ENCODE measurements around the gene PRKRIP1.
A peak's percentile ranks its signal among the peaks of the same experiment; 100 is the strongest.

Gene PRKRIP1

DNA sequence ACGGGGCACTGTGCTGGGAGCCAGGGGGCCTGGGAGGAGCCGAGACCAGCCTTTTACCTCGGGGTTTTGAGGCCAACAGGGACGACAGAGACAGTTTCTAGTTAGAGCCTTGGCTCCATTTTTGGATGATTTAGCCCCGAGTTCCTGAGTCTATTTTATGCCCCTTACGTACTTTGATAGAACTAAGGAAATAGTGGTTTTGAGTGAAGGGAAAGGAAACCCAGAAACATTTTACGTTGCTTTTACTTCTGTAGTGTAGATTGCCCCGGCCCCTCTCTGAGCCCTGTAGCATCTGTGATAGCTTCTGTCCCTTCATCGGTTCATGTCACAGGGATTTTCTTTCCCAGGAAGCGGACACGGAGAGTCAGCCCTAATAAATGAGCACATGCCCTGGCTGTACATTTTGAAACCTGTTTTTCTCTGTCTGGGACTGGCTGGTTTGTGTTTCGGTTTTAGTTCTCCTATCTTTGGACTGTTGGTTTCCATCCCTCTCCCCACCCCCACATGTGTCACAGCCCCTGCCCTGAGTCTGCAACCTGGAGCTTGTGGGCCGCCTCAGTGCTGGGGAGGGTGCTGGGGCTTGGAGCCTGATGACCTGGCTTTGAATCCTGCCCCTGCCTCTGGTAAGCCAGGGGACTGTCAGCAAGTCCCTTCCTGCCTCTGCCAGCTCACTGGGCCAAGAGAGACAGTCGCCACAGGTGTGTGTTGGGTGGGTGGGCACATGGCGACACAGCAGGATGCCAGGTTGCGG is 30.3 kb downstream of the PRKRIP1 start:
- no peak for DNase-seq (ENCODE audit: extremely low spot score, insufficient read length, low read depth)

DNA sequence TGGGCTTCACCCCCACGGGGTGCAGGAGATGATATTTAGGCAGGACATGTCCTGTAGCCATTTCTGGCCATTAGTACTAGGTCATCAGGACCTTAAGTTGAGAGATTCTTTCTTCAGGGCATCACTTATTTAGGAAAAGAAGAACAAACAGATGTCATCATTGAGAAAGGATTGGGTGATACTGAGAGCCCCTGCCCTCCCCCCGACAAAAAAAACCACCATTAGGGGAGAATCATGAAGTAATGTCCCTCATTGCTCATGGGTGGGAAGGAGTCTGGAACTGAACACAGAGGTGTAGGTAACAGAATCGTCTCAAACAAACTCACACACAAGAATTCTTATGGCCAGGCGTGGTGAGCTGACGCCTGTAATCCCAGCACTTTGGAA is 30.8 kb downstream of the PRKRIP1 start:
- FAIRE-seq (no peak), DNase-seq (ENCODE audit: extremely low spot score, insufficient read length, low read depth) (no peak)

More for the DNA sequence above, 30.3 kb downstream of the PRKRIP1 start:
- FAIRE-seq, result no peak

DNA sequence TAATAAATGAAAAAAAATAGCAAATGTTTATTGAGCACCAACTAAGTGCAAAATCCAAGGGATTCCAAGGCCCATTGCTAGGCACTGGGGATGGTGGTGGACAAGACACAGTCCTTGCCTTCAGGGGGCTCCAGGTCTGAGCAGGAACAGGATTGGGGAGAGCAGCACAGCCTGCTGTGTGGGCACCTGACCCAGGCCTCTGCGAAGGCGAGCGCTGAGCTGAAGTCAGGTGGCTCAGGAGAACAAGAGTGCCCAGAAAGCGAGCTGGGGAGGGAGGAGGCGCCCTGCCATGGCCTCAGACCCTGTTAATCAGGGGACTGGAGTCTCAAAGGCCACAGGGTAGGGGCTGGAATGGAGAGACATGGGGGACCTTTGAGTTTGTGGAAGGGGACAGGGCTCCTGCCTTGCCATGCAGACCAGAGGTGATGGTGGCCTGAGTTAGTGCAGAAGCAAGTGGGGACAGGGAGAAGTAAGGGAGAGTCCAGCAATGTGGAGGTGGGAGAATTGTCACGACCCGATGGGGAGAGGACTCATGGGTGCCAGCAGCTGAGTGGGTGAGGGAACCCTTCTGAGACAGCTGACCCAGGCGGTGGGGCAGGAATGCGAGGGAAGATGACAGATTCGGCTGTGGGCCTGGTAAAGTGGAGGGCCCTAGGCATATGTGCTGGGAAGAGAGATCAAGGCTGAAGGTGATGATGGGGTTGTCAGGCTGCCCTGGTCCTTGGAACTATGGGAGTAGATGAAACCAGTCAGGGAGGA is 33.2 kb downstream of the PRKRIP1 start:
- no peak for FAIRE-seq
- DNase-seq (ENCODE audit: extremely low spot score, insufficient read length, low read depth), result no peak

DNA sequence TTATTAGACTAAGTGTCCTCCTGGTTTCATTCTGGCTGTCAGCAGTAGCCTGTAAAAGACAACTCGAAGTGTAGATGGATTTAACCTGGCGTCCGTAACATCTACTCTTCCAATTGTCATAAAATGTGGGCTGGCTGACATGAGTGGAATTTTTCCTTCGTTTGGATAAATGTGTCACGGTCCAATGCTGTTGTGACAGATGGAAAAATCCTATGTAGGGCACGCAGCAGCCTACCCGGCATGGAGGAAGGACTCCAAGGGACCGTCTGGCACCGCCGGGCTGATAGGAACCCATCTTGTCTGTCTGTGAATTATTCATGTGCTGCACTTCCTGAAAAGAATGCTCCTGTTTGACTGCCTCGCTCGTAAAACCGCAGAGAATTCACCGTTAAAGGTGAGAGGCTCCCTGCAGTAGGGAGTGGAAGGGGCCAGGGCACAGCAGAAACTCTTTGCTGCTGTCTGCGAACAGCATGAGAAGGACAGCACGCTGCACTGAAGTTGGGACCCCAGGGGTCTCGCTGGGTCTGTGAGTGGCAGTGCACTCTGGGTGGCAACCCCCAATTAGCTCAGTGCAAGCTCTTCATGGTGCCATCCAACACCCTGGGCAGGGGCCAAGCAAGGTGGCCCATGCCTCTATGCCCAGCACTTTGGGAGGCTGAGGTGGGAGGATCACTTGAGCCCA is 35.6 kb downstream of the PRKRIP1 start:
- peak; percentile 98 for FAIRE-seq
- DNase-seq (ENCODE audit: extremely low spot score, insufficient read length, low read depth), result no peak

DNA sequence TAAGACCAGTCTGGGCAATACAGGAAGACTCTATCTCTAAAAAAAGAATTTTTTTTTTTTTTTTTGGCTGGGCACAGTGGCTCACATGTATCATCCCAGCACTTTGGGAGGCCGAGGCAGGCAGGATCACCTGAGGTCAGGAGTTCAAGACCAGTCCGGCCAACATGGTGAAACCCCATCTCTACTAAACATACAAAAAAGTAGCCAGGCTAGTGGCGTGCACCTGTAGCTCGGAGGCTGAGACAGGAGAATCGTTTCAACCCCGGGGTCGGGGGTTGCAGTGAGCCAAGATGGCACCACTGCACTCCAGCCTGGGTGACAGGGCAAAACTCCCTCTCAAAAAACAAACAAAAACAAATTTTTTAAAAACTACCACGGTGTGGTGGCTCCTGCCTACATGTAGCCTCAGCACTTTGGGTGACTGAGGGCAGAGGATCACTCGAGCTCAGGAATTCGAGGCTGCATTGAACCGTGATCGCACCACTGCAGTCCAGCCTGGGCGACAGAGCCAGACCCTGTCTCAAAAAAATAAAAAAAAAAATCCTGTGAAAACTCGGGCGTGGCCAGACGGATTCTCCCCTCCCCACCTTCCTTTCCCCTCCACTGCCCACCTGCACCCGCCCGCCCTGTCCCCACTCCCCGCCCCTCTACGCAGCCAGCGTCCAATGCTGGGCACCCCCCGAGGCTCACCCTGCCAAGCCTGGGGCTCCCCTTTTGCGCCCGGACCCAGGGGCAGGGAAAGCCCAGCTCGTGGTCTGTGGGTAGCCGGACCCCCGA is 36.5 kb downstream of the PRKRIP1 start:
- DNase-seq (ENCODE audit: extremely low spot score, insufficient read length, low read depth) (no peak), FAIRE-seq (no peak)

DNA sequence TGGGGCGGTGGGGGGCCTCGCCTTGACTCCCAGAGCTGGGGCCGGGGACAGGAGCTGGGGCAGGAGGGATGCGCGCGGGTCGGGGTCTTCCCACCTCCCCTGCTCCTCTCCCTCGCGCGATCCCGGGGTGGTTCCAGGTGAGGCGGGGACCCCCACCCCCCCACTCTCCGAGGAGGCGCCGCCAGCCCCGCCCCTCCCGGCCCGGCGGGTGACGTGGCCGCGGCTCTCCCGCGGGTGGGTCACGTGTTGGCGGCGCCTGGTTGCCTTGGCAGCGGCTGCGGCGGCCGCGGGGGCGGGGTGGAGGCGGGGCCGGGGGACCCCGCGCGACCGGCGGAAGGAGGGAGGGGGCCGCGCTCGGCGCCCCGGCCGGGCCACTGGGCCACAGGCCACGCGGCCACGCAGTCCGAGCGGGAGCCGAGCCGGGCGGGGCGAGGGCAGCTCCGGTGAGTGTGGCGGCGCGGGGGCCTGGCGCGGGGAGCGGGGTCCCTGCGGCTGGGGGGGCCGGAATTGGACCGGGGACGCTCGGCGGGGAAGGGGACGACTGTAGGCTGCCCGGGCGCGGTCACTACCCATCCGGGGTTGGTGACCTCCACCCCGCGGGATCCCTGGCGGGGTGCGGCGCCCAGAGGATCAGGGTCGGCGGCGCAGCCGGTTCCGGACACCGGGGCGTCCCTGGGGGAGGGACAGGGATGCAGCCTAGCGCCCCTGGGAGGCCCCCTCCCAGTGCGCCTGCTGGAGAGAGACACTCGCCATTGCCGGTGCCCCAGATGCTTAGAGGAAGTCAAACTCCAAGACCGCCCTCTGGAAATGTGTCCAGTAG is 37.3 kb downstream of the PRKRIP1 start, which contains the start of gene ORAI2:
ORAI2 (plus strand) TSS at position 357 of the 820 bp plus-strand sequence. CDS start 5,382 bp downstream, outside the sequence.
- FAIRE-seq, result no peak
- DNase-seq (ENCODE audit: extremely low spot score, insufficient read length, low read depth), result peak; percentile 64

DNA sequence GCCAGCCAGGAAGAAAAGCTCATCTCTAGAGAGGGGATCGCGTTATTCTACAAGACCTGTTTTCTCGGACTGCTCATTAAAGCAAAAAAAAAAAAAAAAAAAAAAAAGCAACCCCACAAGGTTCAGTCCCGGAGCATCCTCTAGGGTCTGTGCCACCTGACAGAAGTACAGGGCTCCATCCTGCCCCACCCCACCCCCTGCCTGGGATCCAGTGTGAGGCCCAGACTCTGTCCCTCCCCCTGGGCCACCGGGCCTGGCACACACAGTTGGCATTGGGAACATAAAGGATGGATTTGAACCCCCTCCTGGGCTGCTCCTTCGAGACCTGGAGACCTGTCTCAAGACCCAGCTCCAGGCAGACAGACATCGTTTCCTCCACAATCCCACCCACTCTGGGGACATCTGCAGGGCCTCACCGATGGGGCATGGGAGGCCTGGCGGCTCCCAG is 37.9 kb downstream of the PRKRIP1 start:
- DNase-seq (ENCODE audit: extremely low spot score, insufficient read length, low read depth), result no peak
- FAIRE-seq, result no peak

DNA sequence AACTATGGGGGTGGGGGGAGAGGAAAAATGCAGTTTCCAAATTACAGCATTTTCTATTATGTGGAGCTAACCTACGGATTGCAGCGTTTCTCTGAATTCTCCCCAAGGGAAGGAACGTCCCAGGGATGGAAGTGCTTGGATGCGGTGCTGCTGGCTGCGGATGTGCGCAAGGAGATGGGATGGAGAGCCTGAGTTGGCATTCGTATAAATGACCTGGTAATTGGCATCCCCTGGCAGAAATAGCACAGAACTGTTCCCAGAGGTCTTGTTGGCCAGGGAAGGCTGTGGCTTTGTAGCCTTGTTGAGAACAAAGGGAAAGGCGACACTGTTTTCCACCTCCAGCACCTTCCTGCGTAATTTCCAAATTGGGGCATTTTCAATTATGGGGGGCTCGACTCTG is 40.0 kb downstream of the PRKRIP1 start:
- DNase-seq (ENCODE audit: extremely low spot score, insufficient read length, low read depth) (no peak), FAIRE-seq (no peak)

DNA sequence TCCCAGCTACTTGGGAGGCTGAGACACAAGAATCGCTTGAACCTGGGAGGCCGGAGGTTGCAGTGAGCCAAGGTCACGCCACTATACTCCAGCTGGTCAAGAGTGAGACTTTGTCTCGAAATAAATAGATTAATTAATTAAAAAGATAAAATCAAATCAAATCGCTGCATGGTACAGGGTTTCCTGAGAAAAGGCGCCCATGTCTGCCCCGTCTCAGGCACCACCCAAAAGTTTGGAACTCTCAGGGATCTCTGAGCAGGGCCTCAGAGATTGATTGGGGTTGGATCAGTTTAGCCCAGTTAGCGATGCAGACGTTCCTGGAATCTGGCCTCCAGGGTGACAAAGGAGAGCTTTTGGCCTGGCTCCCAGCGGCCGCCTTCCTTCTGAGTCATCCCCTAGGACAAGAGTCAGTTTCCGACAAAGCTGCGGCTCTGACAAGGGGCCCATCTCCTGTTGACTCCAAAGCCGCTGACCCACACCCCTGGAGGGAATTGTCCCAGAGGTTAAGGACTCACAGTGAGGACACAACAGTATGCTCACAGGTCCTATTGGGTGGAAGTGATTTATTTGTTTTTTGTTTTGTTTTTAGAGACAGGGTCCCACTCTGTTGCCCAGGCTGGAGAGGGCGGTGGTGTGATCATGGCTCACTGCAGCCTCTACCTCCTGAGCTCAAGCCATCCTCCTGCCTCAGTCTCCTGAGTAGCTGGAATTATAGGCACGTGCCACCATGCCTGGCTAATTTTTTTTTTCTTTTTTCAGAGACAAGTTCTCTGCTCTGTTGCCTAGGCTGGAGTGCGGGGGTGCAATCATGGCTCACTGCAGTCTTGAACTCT is 44.0 kb downstream of the PRKRIP1 start:
- DNase-seq (ENCODE audit: extremely low spot score, insufficient read length, low read depth) (no peak), FAIRE-seq (no peak)

DNA sequence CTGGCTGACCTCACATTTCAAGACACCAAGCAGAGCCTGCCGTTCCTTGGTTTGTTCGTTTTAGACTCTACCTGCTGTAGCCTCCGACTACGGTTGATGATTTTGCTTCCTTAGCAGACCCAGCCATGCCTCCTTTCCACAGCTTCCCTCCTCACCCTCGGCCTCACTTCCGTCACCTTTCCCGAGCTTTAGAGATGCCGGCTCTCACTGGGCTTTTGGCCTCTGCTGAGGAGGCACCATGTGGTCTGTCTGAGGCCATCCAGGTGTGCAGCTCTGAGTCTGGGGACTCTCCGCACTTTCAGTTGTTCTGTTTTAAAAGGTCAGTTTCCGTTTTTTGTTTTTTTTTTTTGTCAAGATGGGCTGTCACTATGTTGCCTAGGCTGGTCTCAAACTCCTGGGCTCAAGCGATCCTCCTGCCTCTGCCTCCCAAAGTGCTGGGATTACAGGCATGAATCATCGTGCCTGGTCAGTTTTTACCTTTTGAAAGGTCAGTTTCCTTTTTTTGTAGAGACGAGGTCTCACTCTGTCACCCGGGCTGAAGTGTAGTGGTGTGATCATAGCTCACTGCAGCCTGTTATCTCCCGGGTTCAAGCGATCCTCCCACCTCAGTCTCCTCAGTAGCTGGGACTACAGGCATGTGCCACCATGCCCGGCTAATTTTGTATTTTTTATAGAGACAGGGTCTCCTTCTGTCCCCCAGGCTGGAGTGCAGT is 49.0 kb downstream of the PRKRIP1 start:
- DNase-seq (ENCODE audit: extremely low spot score, insufficient read length, low read depth), result no peak
- FAIRE-seq, result peak; percentile 95

DNA sequence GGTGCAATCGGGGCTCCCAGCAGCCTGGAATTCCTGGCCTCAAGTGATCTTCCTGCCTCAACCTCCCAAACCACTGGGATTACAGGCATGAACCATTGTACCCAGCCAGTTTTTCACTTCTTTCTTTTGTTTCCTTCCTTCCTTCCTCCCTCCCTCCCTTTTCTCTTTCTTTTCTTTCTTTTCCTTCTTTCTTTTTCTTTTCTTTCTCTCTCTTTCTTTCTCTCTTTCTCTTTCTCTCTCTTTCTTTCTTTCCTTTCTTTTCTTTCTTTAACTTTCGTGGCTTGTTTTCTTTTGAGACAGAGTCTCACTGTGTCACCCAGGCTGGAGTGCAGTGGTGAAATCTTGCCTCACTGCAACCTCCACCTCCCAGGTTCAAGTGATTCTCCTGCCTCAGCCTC is 49.5 kb downstream of the PRKRIP1 start:
- DNase-seq (ENCODE audit: extremely low spot score, insufficient read length, low read depth) (no peak), FAIRE-seq (peak; percentile 9)

DNA sequence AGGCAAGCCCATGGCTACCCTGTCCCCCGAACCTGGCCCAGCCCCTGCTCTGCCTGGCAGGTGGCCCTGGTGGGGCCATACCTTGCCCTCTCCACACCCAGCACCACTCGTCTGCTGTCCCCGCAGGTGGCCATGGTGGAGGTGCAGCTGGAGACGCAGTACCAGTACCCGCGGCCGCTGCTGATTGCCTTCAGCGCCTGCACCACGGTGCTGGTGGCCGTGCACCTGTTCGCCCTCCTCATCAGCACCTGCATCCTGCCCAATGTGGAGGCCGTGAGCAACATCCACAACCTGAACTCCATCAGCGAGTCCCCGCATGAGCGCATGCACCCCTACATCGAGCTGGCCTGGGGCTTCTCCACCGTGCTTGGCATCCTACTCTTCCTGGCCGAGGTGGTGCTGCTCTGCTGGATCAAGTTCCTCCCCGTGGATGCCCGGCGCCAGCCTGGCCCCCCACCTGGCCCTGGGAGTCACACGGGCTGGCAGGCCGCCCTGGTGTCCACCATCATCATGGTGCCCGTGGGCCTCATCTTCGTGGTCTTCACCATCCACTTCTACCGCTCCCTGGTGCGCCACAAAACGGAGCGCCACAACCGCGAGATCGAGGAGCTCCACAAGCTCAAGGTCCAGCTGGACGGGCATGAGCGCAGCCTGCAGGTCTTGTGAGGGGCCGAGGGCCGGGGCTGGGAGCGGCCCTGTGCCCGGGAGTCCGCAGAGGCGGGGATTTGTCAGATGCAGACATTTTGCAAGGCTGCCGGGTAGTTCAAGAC is 50.4 kb downstream of the PRKRIP1 start:
- DNase-seq (ENCODE audit: extremely low spot score, insufficient read length, low read depth), result no peak
- no peak for FAIRE-seq

DNA sequence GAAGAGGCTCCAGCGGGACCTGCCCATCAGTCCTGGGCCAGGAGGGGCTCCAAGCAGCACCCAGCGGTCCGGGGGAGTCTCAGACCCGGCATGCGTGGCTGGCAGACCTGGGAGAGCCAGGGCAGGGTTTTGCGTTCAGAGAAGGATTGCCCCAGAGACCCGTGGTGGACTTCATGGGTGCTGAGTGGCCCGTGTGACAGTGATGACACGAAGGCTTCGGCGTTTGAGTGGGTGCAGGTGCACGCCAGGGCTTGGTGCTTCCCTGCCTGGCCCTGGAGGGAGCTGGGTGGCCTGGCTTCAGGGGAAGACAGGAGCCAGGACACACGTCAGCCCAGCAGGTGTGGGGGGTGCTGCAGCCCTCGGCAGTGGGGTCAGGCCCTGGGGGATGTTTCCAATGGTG is 51.1 kb downstream of the PRKRIP1 start:
- no peak for FAIRE-seq

DNA sequence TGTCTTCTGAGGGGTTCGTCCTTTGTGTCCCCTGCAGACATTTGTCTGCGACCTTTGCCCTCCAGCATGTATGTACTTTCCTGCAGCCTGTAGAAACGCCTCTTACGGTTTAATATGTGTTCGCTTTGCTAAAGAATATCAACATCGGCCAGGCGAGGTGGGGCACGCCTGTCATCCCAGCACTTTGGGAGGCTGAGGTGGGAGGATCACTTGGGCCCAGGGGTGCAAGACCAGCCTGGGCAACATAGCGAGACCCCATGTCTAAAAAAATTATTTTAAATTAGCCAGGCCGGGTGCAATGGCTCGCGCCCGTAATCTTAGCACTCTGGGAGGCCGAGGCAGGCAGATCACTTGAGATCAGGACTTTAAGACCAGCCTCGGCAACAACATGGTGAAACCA is 53.0 kb downstream of the PRKRIP1 start:
- FAIRE-seq, result no peak
- DNase-seq (ENCODE audit: extremely low spot score, insufficient read length, low read depth), result no peak

More for the DNA sequence above, 51.1 kb downstream of the PRKRIP1 start:
- no peak for DNase-seq (ENCODE audit: extremely low spot score, insufficient read length, low read depth)

DNA sequence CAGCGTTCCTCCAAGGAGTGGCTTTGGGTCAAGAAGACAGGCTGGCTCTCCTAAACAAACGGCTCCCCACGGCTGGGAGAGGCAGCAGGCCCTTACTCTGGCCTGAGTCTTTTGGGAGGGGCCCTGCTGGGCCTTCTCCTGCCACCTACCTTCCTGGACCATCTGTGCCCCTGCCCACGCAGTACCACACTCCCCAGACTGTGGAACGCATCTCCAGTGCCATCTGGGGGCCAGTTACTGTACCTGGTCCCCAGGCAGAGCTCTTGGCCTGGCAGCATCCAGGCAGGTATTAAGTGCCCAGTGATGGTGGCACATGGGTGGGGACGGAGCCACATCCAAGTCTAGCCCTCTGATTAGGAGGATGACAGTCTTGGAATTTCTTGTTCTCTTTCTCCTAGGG is 54.1 kb downstream of the PRKRIP1 start:
- FAIRE-seq (peak; percentile 81), DNase-seq (ENCODE audit: extremely low spot score, insufficient read length, low read depth) (no peak)

DNA sequence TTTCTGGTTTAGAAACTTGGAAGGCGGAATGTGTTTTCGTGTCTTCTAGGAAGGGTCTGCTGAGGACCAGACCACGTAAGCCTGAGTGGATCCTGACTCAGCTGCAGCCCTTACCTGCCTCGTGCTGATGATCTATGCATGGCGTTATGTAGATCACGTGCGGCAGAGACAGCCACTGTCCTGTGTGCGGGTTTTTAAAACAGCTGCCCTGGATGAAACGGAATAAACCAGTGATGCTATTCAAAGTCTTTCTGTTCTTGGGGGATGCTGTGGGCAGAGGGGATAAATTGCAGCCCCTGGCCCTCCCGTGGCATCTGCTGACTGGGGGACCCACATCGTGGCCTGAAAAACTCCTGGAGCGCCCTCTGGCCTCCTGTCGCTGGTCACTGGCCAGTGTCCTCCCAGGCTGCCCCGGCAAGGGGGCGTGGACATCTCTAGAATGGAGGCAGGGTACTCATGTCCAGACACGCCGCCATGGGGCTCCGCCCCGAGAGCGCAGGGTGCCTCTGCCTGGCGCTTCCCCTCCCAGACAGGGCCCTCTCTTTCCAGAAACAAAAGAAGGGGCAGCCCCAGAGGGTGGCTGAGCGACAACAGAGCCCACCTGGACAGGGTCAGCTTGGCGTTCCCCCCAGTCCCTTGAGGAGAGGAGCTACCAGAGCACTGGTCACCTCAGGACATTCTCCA is 55.4 kb downstream of the PRKRIP1 start:
- DNase-seq (ENCODE audit: extremely low spot score, insufficient read length, low read depth) (no peak), FAIRE-seq (no peak)

All from GM18507 (cell line).